ENCODE data around the gene AFF3. TPM values are rescaled to one million over a fixed set of nuclear protein-coding genes. Genes with fewer than 3 reads are reported as not detected.

AFF3 gene
- total and polyA plus RNA-seq, 10 of the 15 experiments (the other 5 are each of a cell fraction or from before 2014, with no cell fraction given), result 0.26 to 5.5 (median 3.0) TPM

DNA sequence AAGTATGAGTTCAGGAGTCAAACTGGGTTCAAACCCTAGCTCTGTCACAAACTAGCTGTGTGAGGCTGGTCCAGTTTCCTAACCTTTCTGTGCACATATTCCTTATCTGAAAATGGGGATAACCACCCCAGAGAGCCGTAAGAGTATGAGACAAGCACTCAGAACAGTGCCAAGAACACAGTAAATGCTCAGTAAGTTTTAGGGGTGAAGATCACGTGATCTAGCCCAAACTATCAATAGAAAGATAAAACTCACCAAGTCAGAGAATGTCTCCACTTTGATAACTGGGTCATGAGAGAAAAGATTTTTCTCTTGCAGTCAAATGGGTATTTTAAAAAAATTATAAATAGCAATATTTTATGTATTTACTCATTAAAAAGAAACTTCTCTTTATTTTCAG, 433.2 kb downstream of the AFF3 start (continued):
- TF ChIP-seq, protein P1, sequence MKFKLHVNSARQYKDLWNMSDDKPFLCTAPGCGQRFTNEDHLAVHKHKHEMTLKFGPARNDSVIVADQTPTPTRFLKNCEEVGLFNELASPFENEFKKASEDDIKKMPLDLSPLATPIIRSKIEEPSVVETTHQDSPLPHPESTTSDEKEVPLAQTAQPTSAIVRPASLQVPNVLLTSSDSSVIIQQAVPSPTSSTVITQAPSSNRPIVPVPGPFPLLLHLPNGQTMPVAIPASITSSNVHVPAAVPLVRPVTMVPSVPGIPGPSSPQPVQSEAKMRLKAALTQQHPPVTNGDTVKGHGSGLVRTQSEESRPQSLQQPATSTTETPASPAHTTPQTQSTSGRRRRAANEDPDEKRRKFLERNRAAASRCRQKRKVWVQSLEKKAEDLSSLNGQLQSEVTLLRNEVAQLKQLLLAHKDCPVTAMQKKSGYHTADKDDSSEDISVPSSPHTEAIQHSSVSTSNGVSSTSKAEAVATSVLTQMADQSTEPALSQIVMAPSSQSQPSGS (IDR thresholded peaks at IDR 0.05; ENCODE audit: low read length), result no peak
- TF ChIP-seq TCF7 (IDR thresholded peaks at IDR 0.05; ENCODE audit: borderline replicate concordance) (no peak), GABPA (IDR thresholded peaks at IDR 0.05; ENCODE audit: low read depth) (no peak), WRNIP1 (IDR thresholded peaks at IDR 0.05; ENCODE audit: borderline replicate concordance, low read depth, low read length) (no peak)

DNA sequence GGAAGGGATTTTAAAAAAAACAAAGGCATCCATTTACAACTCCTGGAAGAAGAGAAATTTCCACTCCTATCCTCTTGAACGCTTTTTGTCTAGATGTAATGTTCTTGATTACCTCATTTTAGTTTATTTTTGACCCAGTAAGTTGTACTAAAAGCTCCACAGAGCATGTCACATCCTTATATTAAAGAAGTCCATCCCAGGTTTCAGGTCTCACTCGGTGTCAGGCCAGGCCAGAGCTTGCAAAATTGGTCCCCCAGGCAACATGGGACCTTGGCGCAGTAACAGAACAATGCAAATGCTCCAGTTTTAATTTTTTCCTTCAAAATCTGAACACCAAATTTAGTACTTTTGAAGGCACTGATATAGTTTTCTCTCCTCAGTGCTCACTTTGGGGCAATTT, 434.2 kb downstream of the AFF3 start:
- Histone ChIP-seq H4K20me1 (ENCODE audit: control insufficient read depth, insufficient read depth) (no peaks in the 10 kb centered on the region), H2AFZ (ENCODE audit: control insufficient read depth, low read depth, low read length) (no peak overlapping the region), H3K4me3 (no peak overlapping the region), H3K4me1 (ENCODE audit: control insufficient read depth, insufficient read depth, low read length) (no peaks in the 10 kb centered on the region), H3K4me2 (ENCODE audit: control insufficient read depth, insufficient read depth) (no peak overlapping the region), H3K9me3 (replicated peaks; ENCODE audit: control insufficient read depth, insufficient read depth, low read length) (no peaks in the 10 kb centered on the region), H3K27me3 (replicated peaks in 1 of 2; ENCODE audit: control insufficient read depth in 2 of 2, insufficient read depth in 2 of 2, low read length in 1 of 2) (no peaks in the 10 kb centered on the region), H3K27ac (ENCODE audit: control insufficient read depth, insufficient read depth) (no peak overlapping the region), H3K9ac (ENCODE audit: control insufficient read depth, insufficient read depth, low read length) (no peak overlapping the region), H3K36me3 (ENCODE audit: control insufficient read depth in 2 of 2, insufficient read depth in 2 of 2, low read length in 1 of 2) (no peaks in the 10 kb centered on the region), H3K79me2 (ENCODE audit: control insufficient read depth, insufficient read depth, low read length) (no peaks in the 10 kb centered on the region)
- intact Hi-C loops (cut with micrococcal nuclease; ENCODE audit: unreplicated experiment), result no loop called here
- CTCF ChIA-PET, result interaction anchor here (1.6 kb wide), 1 partner anchor 10 kb away, joined by 3 read pairs; no protein-coding TSS in a partner anchor
- ATAC-seq (no peak), DNase-seq (ENCODE audit: low read depth, low spot score) (no peak), FAIRE-seq (no peak)
- TF ChIP-seq KLF5 (IDR thresholded peaks at IDR 0.05; ENCODE audit: partially characterized antibody) (no peak), MEF2A (IDR thresholded peaks at IDR 0.05; ENCODE audit: insufficient read depth, low read depth, low read length) (no peak), EP300 (IDR thresholded peaks at IDR 0.05; ENCODE audit: borderline replicate concordance in 1 of 2, control insufficient read depth in 1 of 2, low read depth in 2 of 2, low read length in 2 of 2) (no peak), KAT2A (conservative IDR thresholded peaks at IDR 0.05; ENCODE audit: control insufficient read depth, low read depth, low read length) (no peak), TAF1 (IDR thresholded peaks at IDR 0.05; ENCODE audit: borderline replicate concordance, low read depth, low read length) (no peak), NBN (IDR thresholded peaks at IDR 0.05) (no peak), POLR2A (IDR thresholded peaks at IDR 0.05; ENCODE audit: low read depth, low read length) (no peak), TCF3 (IDR thresholded peaks at IDR 0.05; ENCODE audit: borderline replicate concordance, insufficient read depth, low read depth, low read length) (no peak), FOXM1 (IDR thresholded peaks at IDR 0.05; ENCODE audit: low read depth, low read length) (no peak)
- TF ChIP-seq, protein P2, sequence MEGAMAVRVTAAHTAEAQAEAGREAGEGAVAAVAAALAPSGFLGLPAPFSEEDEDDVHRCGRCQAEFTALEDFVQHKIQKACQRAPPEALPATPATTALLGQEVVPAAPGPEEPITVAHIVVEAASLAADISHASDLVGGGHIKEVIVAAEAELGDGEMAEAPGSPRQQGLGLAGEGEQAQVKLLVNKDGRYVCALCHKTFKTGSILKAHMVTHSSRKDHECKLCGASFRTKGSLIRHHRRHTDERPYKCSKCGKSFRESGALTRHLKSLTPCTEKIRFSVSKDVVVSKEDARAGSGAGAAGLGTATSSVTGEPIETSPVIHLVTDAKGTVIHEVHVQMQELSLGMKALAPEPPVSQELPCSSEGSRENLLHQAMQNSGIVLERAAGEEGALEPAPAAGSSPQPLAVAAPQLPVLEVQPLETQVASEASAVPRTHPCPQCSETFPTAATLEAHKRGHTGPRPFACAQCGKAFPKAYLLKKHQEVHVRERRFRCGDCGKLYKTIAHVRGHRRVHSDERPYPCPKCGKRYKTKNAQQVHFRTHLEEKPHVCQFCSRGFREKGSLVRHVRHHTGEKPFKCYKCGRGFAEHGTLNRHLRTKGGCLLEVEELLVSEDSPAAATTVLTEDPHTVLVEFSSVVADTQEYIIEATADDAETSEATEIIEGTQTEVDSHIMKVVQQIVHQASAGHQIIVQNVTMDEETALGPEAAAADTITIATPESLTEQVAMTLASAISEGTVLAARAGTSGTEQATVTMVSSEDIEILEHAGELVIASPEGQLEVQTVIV (IDR thresholded peaks at IDR 0.05; ENCODE audit: borderline replicate concordance, partially characterized antibody), result no peak
- 42% methylated on average over 3 of the region's 3 CpGs for WGBS (ENCODE audit: insufficient coverage, insufficient replicate concordance, low lambda C conversion rate, missing lambda C conversion rate)
- POLR2A ChIA-PET, result no interaction called here
- RAD21 ChIA-PET (ENCODE audit: unreplicated experiment), result no interaction called here
- in situ Hi-C loops (cut with MboI), result no loop called here
- no TSS peak for BruUV-seq (replicated peaks)
- SMC1A ChIA-PET (ENCODE audit: uncharacterized antibody, unreplicated experiment), result no interaction called here

All from GM12878 (cell line).